K562 (cell line): ENCODE results near the gene LIFR.

Experiments used
- MAFK ChIP-seq: IDR thresholded peaks from 2 replicates; pipeline ENCODE4 v1.6.1; 2011; ENCODE audit warnings: low read length, improper control_type of control experiment
- TF ChIP-seq, protein P1 (sequence below), 2 experiments: fragments of 150-350 bp in 1 of 2; IDR thresholded peaks; 2 replicates each; pipeline ENCODE4 v1.6.1; 2012 to 2016; ENCODE audit warnings: low read depth in 2 of 2, low read length in 2 of 2, mild to moderate bottlenecking in 1 of 2, moderate library complexity in 1 of 2

GRCh38 chr5:38575476-38575875 lies 19.0 kb upstream of the LIFR start:
- TF ChIP-seq, protein P1, sequence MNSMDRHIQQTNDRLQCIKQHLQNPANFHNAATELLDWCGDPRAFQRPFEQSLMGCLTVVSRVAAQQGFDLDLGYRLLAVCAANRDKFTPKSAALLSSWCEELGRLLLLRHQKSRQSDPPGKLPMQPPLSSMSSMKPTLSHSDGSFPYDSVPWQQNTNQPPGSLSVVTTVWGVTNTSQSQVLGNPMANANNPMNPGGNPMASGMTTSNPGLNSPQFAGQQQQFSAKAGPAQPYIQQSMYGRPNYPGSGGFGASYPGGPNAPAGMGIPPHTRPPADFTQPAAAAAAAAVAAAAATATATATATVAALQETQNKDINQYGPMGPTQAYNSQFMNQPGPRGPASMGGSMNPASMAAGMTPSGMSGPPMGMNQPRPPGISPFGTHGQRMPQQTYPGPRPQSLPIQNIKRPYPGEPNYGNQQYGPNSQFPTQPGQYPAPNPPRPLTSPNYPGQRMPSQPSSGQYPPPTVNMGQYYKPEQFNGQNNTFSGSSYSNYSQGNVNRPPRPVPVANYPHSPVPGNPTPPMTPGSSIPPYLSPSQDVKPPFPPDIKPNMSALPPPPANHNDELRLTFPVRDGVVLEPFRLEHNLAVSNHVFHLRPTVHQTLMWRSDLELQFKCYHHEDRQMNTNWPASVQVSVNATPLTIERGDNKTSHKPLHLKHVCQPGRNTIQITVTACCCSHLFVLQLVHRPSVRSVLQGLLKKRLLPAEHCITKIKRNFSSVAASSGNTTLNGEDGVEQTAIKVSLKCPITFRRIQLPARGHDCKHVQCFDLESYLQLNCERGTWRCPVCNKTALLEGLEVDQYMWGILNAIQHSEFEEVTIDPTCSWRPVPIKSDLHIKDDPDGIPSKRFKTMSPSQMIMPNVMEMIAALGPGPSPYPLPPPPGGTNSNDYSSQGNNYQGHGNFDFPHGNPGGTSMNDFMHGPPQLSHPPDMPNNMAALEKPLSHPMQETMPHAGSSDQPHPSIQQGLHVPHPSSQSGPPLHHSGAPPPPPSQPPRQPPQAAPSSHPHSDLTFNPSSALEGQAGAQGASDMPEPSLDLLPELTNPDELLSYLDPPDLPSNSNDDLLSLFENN (IDR thresholded peaks at IDR 0.05; ENCODE audit: low read depth in 2 of 2, low read length in 2 of 2), result no peak
- no peak for TF ChIP-seq MAFK
